Loucy (cell line): ENCODE results near the gene HEBP2.

ENCODE experiments used
- EZH2phosphoT487 ChIP-seq: fragments of 200-600 bp; IDR thresholded peaks from 2 replicates; pipeline ENCODE4 v1.6.1; 2018; ENCODE audit warnings: antibody characterized with exemption, mild to moderate bottlenecking, moderate library complexity, borderline replicate concordance
- TF ChIP-seq, protein P1 (sequence below): fragments of 200-600 bp; sonication (generic); conservative IDR thresholded peaks from 2 replicates; pipeline ENCODE4 v1.5.1; 2014; ENCODE audit warnings: mild to moderate bottlenecking, antibody characterized with exemption, low read length

DNA sequence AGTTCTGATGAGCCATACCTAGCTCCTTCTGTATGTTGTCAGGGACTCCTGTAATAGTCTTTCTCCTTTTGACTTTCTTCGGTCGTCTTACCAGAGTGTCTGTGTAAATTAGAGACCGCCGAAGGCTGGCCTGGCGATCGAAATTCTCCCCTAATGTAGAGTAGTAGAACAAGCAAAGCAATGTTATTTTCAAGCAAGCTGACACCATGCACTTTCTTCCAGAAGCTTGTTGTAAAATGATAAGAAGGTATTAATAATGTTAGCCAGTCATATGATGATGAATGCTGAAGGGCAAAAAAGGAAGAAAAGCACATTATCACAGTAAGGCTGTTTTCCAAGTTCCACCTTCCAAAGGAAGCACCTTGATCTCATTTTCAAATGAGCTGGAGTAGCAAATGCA, 37.9 kb downstream of the HEBP2 start:
- TF ChIP-seq, protein P1, sequence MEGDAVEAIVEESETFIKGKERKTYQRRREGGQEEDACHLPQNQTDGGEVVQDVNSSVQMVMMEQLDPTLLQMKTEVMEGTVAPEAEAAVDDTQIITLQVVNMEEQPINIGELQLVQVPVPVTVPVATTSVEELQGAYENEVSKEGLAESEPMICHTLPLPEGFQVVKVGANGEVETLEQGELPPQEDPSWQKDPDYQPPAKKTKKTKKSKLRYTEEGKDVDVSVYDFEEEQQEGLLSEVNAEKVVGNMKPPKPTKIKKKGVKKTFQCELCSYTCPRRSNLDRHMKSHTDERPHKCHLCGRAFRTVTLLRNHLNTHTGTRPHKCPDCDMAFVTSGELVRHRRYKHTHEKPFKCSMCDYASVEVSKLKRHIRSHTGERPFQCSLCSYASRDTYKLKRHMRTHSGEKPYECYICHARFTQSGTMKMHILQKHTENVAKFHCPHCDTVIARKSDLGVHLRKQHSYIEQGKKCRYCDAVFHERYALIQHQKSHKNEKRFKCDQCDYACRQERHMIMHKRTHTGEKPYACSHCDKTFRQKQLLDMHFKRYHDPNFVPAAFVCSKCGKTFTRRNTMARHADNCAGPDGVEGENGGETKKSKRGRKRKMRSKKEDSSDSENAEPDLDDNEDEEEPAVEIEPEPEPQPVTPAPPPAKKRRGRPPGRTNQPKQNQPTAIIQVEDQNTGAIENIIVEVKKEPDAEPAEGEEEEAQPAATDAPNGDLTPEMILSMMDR = no peak
- no peak for TF ChIP-seq EZH2phosphoT487
